ENCODE results near the gene AUNIP. TPM values are rescaled to one million over a fixed set of nuclear protein-coding genes. Genes with fewer than 3 reads are reported as not detected.

Gene AUNIP
- polyA plus RNA-seq, 1 of the 3 experiments (the other 2 are of a cell fraction), result 1.9 TPM

GRCh38 chr1:25833158-25833557, 26.1 kb downstream of the AUNIP start:
- H2AFZ ChIP-seq (ENCODE audit: low read depth), result no peak overlapping the region
- no peak for TF ChIP-seq POLR2AphosphoS5 (IDR thresholded peaks at IDR 0.05; ENCODE audit: low read depth, low read length)
- TF ChIP-seq FOXM1 (IDR thresholded peaks at IDR 0.05; ENCODE audit: low read depth), result no peak
- TF ChIP-seq ELF1 (IDR thresholded peaks at IDR 0.05), result no peak
- TF ChIP-seq REST (IDR thresholded peaks at IDR 0.05; ENCODE audit: low read depth, low read length), result no peak
- no peak for TF ChIP-seq MAX (IDR thresholded peaks at IDR 0.05; ENCODE audit: low read depth)
- no peak for TF ChIP-seq TEAD4 (IDR thresholded peaks at IDR 0.05; ENCODE audit: borderline replicate concordance, insufficient read depth)
- TF ChIP-seq ZBTB33 (IDR thresholded peaks at IDR 0.05; ENCODE audit: borderline replicate concordance, low read depth), result no peak
- TF ChIP-seq FOSL2 (IDR thresholded peaks at IDR 0.05; ENCODE audit: borderline replicate concordance, low read depth), result no peak
- no peak for TF ChIP-seq EP300 (IDR thresholded peaks at IDR 0.05; ENCODE audit: borderline replicate concordance in 1 of 2, low read depth in 1 of 2, low read length in 1 of 2)
- no peak for TF ChIP-seq NFIC (IDR thresholded peaks at IDR 0.05; ENCODE audit: borderline replicate concordance)
- TF ChIP-seq YY1 (IDR thresholded peaks at IDR 0.05; ENCODE audit: low read depth), result no peak
- TF ChIP-seq PBX3 (IDR thresholded peaks at IDR 0.05), result no peak
- H3K4me3 ChIP-seq (ENCODE audit: low read depth in 2 of 2, low read length in 1 of 2), result no peak overlapping the region
- ChIA-PET POLR2A (no interaction called here), CTCF (interaction anchor here (2.4 kb wide), 1 partner anchor 165 kb away, joined by 8 read pairs; the partner anchor contains the start of gene PAFAH2)
- 97% methylated on average over 5 of the region's 5 CpGs for WGBS (ENCODE audit: low lambda C conversion rate)
- H4K20me1 ChIP-seq (ENCODE audit: insufficient read depth), result no peaks in the 10 kb centered on the region
- no peaks in the 10 kb centered on the region for H3K9me3 ChIP-seq
- no peak overlapping the region for H3K27ac ChIP-seq (ENCODE audit: low read depth in 2 of 2, low read length in 1 of 2)
- no peaks in the 10 kb centered on the region for H3K27me3 ChIP-seq (ENCODE audit: insufficient read depth)
- peaks cover 13% of the 10 kb centered on the region for H3F3A ChIP-seq (replicated peaks; ENCODE audit: insufficient read depth)
- no peaks in the 10 kb centered on the region for H3K9me2 ChIP-seq
- no peaks in the 10 kb centered on the region for H3K4me1 ChIP-seq (ENCODE audit: control insufficient read depth in 1 of 2, insufficient read depth in 2 of 2, low read depth in 1 of 2, low read length in 1 of 2)
- H3K9ac ChIP-seq, result no peak overlapping the region
- H3K79me2 ChIP-seq (ENCODE audit: insufficient read depth), result no peaks in the 10 kb centered on the region; the same call in 1 of the 2 replicates
- DNase-seq, result no peak
- peaks cover 42 to 69% of the 10 kb centered on the region in 2 experiments for H3K36me3 ChIP-seq (replicated peaks in 1 of 2; ENCODE audit: control insufficient read depth in 1 of 2, insufficient read depth in 2 of 2, low read length in 1 of 2)
- no peak overlapping the region for H3K4me2 ChIP-seq
